BJ (cell line): ENCODE data around the gene PFKP. TPM values are rescaled to one million over a fixed set of nuclear protein-coding genes. Genes with fewer than 3 reads are reported as not detected.

Source experiments
- CTCF ChIA-PET: fragments of 350-600 bp; formaldehyde crosslinking; extraction: SDS; loops from one replicate; lab custom pipeline; 2021; ENCODE audit warnings: antibody characterized with exemption, inconsistent platforms; lab: Yijun Ruan, JAX
- POLR2A ChIA-PET: fragments of 300-600 bp; sonication (Branson Sonifier 250); formaldehyde crosslinking; extraction: SDS; loops from one replicate; lab custom pipeline; 2021; ENCODE audit warnings: antibody characterized with exemption; lab: Charles Lee
- DNase-seq: peaks from one replicate; pipeline ENCODE4 v3.0.0-alpha.2; 2011; ENCODE audit warnings: low read depth
- H3K27me3 ChIP-seq: 2 replicates; pipeline ENCODE4 v1.6.0; 2011; ENCODE audit warnings: low read length; ENCODE audit not compliant: control insufficient read depth, insufficient read depth
- H3K36me3 ChIP-seq: 2 replicates; pipeline ENCODE4 v1.5.1; 2011; ENCODE audit warnings: low read length; ENCODE audit not compliant: control insufficient read depth, insufficient read depth
- H3K4me3 ChIP-seq: 2 replicates; pipeline ENCODE4 v1.5.1; 2011; ENCODE audit warnings: low read depth, mild to moderate bottlenecking, control low read depth, low read length
- CTCF ChIP-seq: IDR thresholded peaks from 2 replicates; pipeline ENCODE4 v1.5.1; 2011; ENCODE audit warnings: low read depth, mild to moderate bottlenecking, control low read depth, inconsistent platforms, low read length, moderate library complexity; ENCODE audit not compliant: insufficient read depth
- polyA plus RNA-seq: library from polyadenylated mRNA; depleted of rRNA; stranded (reverse); fragments of >200 nt; gene quantifications from 2 replicates; pipeline ENCODE4 v1.2.3, GENCODE V29; 2011

PFKP gene
- polyA plus RNA-seq, 1 experiment = 138 TPM

- CTCF ChIA-PET = interaction anchor here (0.7 kb wide), 1 partner anchor 16 kb away, joined by 3 read pairs; no protein-coding TSS in a partner anchor
These were observed 105.3 kb downstream of the PFKP start, which contains the start of gene PITRM1 for GRCh38 chr10:3172446-3173170. Gene PITRM1 (minus strand): TSS chr10:3172782. CDS start chr10:3172772, 10 bp downstream.

GRCh38 chr10:3173171-3173878 is 106.0 kb downstream of the PFKP start:
- ChIA-PET CTCF (interaction anchor here (0.7 to 1.3 kb wide), 2 partner anchors 16 to 20 kb away, joined by 3 read pairs; no protein-coding TSS in a partner anchor), POLR2A (no interaction called here)
- Histone ChIP-seq H3K4me3 (peak overlapping the region; percentile 47), H3K27me3 (peaks cover 3% of the 10 kb centered on the region; the same call in 1 of the 2 replicates), H3K36me3 (peaks cover 11% of the 10 kb centered on the region)
- TF ChIP-seq CTCF = no peak
- no peak for DNase-seq

More at GRCh38 chr10:3172446-3173170, 105.3 kb downstream of the PFKP start, which contains the start of gene PITRM1:
- POLR2A ChIA-PET = interaction anchor here (1.0 kb wide), 1 partner anchor 8 kb away, joined by 3 read pairs; no protein-coding TSS in a partner anchor
- Histone ChIP-seq H3K36me3 (peaks cover 13% of the 10 kb centered on the region), H3K4me3 (peak within 1 kb of the TSS; percentile 89), H3K27me3 (peaks cover 1% of the 10 kb centered on the region; the same call in 1 of the 2 replicates)
- peak; percentile 91 for DNase-seq
- no peak for TF ChIP-seq CTCF

GRCh38 chr10:3178042-3178441 is 110.7 kb downstream of the PFKP start:
- Histone ChIP-seq H3K36me3 (no peaks in the 10 kb centered on the region), H3K4me3 (no peak overlapping the region), H3K27me3 (peaks cover 10% of the 10 kb centered on the region)
- DNase-seq = no peak
- no peak for TF ChIP-seq CTCF
- ChIA-PET CTCF (no interaction called here), POLR2A (no interaction called here)

GRCh38 chr10:3179174-3179573 is 111.8 kb downstream of the PFKP start:
- H3K4me3 ChIP-seq = no peak overlapping the region
- TF ChIP-seq CTCF = no peak
- peaks cover 14% of the 10 kb centered on the region for H3K27me3 ChIP-seq
- ChIA-PET POLR2A (no interaction called here), CTCF (interaction anchor here (1.3 to 1.8 kb wide), 2 partner anchors 14 to 18 kb away, joined by 3 to 6 read pairs; no protein-coding TSS in a partner anchor)
- no peak for DNase-seq
- no peaks in the 10 kb centered on the region for H3K36me3 ChIP-seq

GRCh38 chr10:3180355-3181025 is 113.1 kb downstream of the PFKP start:
- ChIA-PET CTCF (interaction anchor here (1.8 kb wide), 1 partner anchor 17 kb away, joined by 6 read pairs; no protein-coding TSS in a partner anchor), POLR2A (no interaction called here)
- H3K4me3 ChIP-seq = no peak overlapping the region
- no peaks in the 10 kb centered on the region for H3K36me3 ChIP-seq
- peaks cover 14% of the 10 kb centered on the region for H3K27me3 ChIP-seq
- TF ChIP-seq CTCF = no peak
- no peak for DNase-seq
